Activated T-cell treated with anti-CD3 and anti-CD28 coated beads, Interleukin-2, amount 50 U/mL, for 4 hours (primary cell): Measurements from ENCODE around the gene ACRV1. TPM values are rescaled to one million over a fixed set of nuclear protein-coding genes. Genes with fewer than 3 reads are reported as not detected.
"Not testable (repeated sequence)": the region's sequence is repeated elsewhere in the genome, so short reads cannot be mapped to it uniquely, and the experiment has no call there.

ENCODE experiments used
- ATAC-seq, 2 donors: fragments of 200-7000 bp; cut with Tn5 transposase; one replicate each; pipeline ENCODE4 v1.10.0; 2021
- DNase-seq: peaks from one replicate; pipeline ENCODE4 v3.0.0-alpha.2; 2020
- H3K27me3 Mint-ChIP-seq: one replicate; pipeline ENCODE4 v1.8.0; 2021; ENCODE audit warnings: low read depth, mixed read lengths
- H3K36me3 Mint-ChIP-seq: one replicate; pipeline ENCODE4 v1.8.0; 2022; ENCODE audit warnings: mixed read lengths; ENCODE audit not compliant: insufficient read depth
- H3K4me1 Mint-ChIP-seq: one replicate; pipeline ENCODE4 v1.8.0; 2021; ENCODE audit warnings: low read depth, mixed read lengths
- H3K4me3 Mint-ChIP-seq: one replicate; pipeline ENCODE4 v1.8.0; 2021; ENCODE audit warnings: mild to moderate bottlenecking, moderate library complexity, mixed read lengths
- H3K9me3 Mint-ChIP-seq: one replicate; pipeline ENCODE4 v1.8.0; 2021; ENCODE audit warnings: mixed read lengths
- total RNA-seq, 3 donors: library from RNA; stranded (reverse); gene quantifications; one replicate each; pipeline ENCODE4 v1.2.1, GENCODE V29; 2021

Gene ACRV1
- total RNA-seq: not detected

- Mint-ChIP-seq H3K4me3 (no peak within 1 kb of the TSS), H3K9me3 (no peaks in the 10 kb centered on the region), H3K36me3 (no peaks in the 10 kb centered on the region), H3K27me3 (no peaks in the 10 kb centered on the region), H3K4me1 (no peaks in the 10 kb centered on the region)
- no peak for DNase-seq
- ATAC-seq: no peak
Measured at GRCh38 chr11:125680747-125681146, at the start of gene ACRV1. Gene ACRV1, minus strand, starts transcription at chr11:125680847. Its CDS starts 67 bp downstream, at chr11:125680780.

- DNase-seq: no peak
- Mint-ChIP-seq H3K4me1 (no peaks in the 10 kb centered on the region), H3K36me3 (no peaks in the 10 kb centered on the region), H3K27me3 (peaks cover 17% of the 10 kb centered on the region), H3K4me3 (no peak overlapping the region), H3K9me3 (no peaks in the 10 kb centered on the region)
- no peak for ATAC-seq
Measured at GRCh38 chr11:125728969-125729368, 48.3 kb upstream of the ACRV1 start.

GRCh38 chr11:125724125-125724524 lies 43.5 kb upstream of the ACRV1 start:
- Mint-ChIP-seq H3K27me3 (peaks cover 14% of the 10 kb centered on the region), H3K9me3 (no peaks in the 10 kb centered on the region), H3K4me3 (no peak overlapping the region), H3K4me1 (no peaks in the 10 kb centered on the region), H3K36me3 (no peaks in the 10 kb centered on the region)
- no peak for DNase-seq
- ATAC-seq: no peak

GRCh38 chr11:125720781-125721180 lies 40.1 kb upstream of the ACRV1 start:
- no peak overlapping the region for H3K4me3 Mint-ChIP-seq
- ATAC-seq (no peak), DNase-seq (no peak)
- no peaks in the 10 kb centered on the region for H3K4me1 Mint-ChIP-seq
- peaks cover 14% of the 10 kb centered on the region for H3K27me3 Mint-ChIP-seq
- no peaks in the 10 kb centered on the region for H3K36me3 Mint-ChIP-seq
- no peaks in the 10 kb centered on the region for H3K9me3 Mint-ChIP-seq

GRCh38 chr11:125704686-125705085 lies 24.0 kb upstream of the ACRV1 start:
- not testable (repeated sequence) for H3K9me3 Mint-ChIP-seq, H3K4me3 Mint-ChIP-seq, DNase-seq, H3K36me3 Mint-ChIP-seq, ATAC-seq, H3K4me1 Mint-ChIP-seq
- H3K27me3 Mint-ChIP-seq: peaks cover 20% of the 10 kb centered on the region

GRCh38 chr11:125701858-125702621 lies 21.4 kb upstream of the ACRV1 start:
- Mint-ChIP-seq H3K4me3 (no peak overlapping the region), H3K27me3 (peaks cover 28% of the 10 kb centered on the region), H3K4me1 (no peaks in the 10 kb centered on the region), H3K9me3 (no peaks in the 10 kb centered on the region), H3K36me3 (no peaks in the 10 kb centered on the region)
- ATAC-seq (no peak), DNase-seq (no peak)

- Mint-ChIP-seq H3K9me3 (no peaks in the 10 kb centered on the region), H3K36me3 (no peaks in the 10 kb centered on the region)
Measured at GRCh38 chr11:125701018-125701610, 20.5 kb upstream of the ACRV1 start.

GRCh38 chr11:125694951-125695350 lies 14.3 kb upstream of the ACRV1 start:
- no peaks in the 10 kb centered on the region for H3K9me3 Mint-ChIP-seq
- no peak overlapping the region for H3K4me3 Mint-ChIP-seq
- DNase-seq: no peak
- no peaks in the 10 kb centered on the region for H3K36me3 Mint-ChIP-seq
- H3K4me1 Mint-ChIP-seq: no peaks in the 10 kb centered on the region
- no peak for ATAC-seq
- H3K27me3 Mint-ChIP-seq: peaks cover 10% of the 10 kb centered on the region

More at GRCh38 chr11:125701018-125701610, 20.5 kb upstream of the ACRV1 start:
- ATAC-seq: no peak
- H3K27me3 Mint-ChIP-seq: peaks cover 23% of the 10 kb centered on the region
- H3K4me3 Mint-ChIP-seq: no peak overlapping the region
- no peaks in the 10 kb centered on the region for H3K4me1 Mint-ChIP-seq
- no peak for DNase-seq

- ATAC-seq: no peak
- Mint-ChIP-seq H3K9me3 (no peaks in the 10 kb centered on the region), H3K4me3 (no peak overlapping the region), H3K27me3 (no peaks in the 10 kb centered on the region), H3K4me1 (no peaks in the 10 kb centered on the region), H3K36me3 (no peaks in the 10 kb centered on the region)
- DNase-seq: no peak
Measured at GRCh38 chr11:125692887-125693286, 12.2 kb upstream of the ACRV1 start.

GRCh38 chr11:125690006-125690405 lies 9.4 kb upstream of the ACRV1 start:
- Mint-ChIP-seq H3K4me3 (no peak overlapping the region), H3K27me3 (no peaks in the 10 kb centered on the region), H3K36me3 (no peaks in the 10 kb centered on the region), H3K4me1 (no peaks in the 10 kb centered on the region), H3K9me3 (no peaks in the 10 kb centered on the region)
- ATAC-seq (no peak), DNase-seq (no peak)

- Mint-ChIP-seq H3K36me3 (no peaks in the 10 kb centered on the region), H3K4me3 (no peak overlapping the region), H3K4me1 (no peaks in the 10 kb centered on the region), H3K27me3 (no peaks in the 10 kb centered on the region), H3K9me3 (no peaks in the 10 kb centered on the region)
- no peak for DNase-seq
- no peak for ATAC-seq
Measured at GRCh38 chr11:125689274-125689859, 8.7 kb upstream of the ACRV1 start.

GRCh38 chr11:125688632-125689031 lies 8.0 kb upstream of the ACRV1 start:
- no peaks in the 10 kb centered on the region for H3K4me1 Mint-ChIP-seq

GRCh38 chr11:125688066-125688465 lies 7.4 kb upstream of the ACRV1 start:
- Mint-ChIP-seq H3K36me3 (no peaks in the 10 kb centered on the region), H3K4me3 (no peak overlapping the region), H3K4me1 (no peaks in the 10 kb centered on the region), H3K27me3 (no peaks in the 10 kb centered on the region), H3K9me3 (no peaks in the 10 kb centered on the region)
- DNase-seq (no peak), ATAC-seq (no peak)

More at GRCh38 chr11:125688632-125689031, 8.0 kb upstream of the ACRV1 start:
- ATAC-seq (no peak), DNase-seq (no peak)
- Mint-ChIP-seq H3K27me3 (no peaks in the 10 kb centered on the region), H3K4me3 (no peak overlapping the region), H3K9me3 (no peaks in the 10 kb centered on the region), H3K36me3 (no peaks in the 10 kb centered on the region)

GRCh38 chr11:125685228-125685627 lies 4.6 kb upstream of the ACRV1 start:
- Mint-ChIP-seq H3K4me3 (no peak overlapping the region), H3K36me3 (no peaks in the 10 kb centered on the region), H3K9me3 (no peaks in the 10 kb centered on the region), H3K27me3 (no peaks in the 10 kb centered on the region), H3K4me1 (no peaks in the 10 kb centered on the region)
- DNase-seq (no peak), ATAC-seq (no peak)

GRCh38 chr11:125679837-125680236 lies 810 bp downstream of the ACRV1 start:
- no peaks in the 10 kb centered on the region for H3K36me3 Mint-ChIP-seq
- no peak overlapping the region for H3K4me3 Mint-ChIP-seq
- no peak for DNase-seq
- H3K9me3 Mint-ChIP-seq: no peaks in the 10 kb centered on the region
- ATAC-seq: no peak
- H3K27me3 Mint-ChIP-seq: no peaks in the 10 kb centered on the region
- H3K4me1 Mint-ChIP-seq: no peaks in the 10 kb centered on the region
